DND-41 (cell line): ENCODE data around the gene EFNB2.

Source experiments
- CTCF ChIP-seq: IDR thresholded peaks from 2 replicates; pipeline ENCODE4 v1.5.1; 2012; ENCODE audit warnings: borderline replicate concordance, low read length, moderate library complexity, mild to moderate bottlenecking; ENCODE audit not compliant: poor library complexity, severe bottlenecking; ENCODE audit errors: extremely low read depth
- EZH2 ChIP-seq: IDR thresholded peaks from 3 replicates; pipeline ENCODE4 v1.6.1; 2012; ENCODE audit warnings: borderline replicate concordance, low read depth, mild to moderate bottlenecking, moderate library complexity, low read length, inconsistent platforms; ENCODE audit not compliant: severe bottlenecking

- TF ChIP-seq CTCF (no peak), EZH2 (no peak)
These were observed 14.2 kb downstream of the EFNB2 start for GRCh38 chr13:106521095-106521799.
